NAMALWA (cell line): ENCODE measurements around the gene TELO2.
"Not testable (repeated sequence)": the region's sequence is repeated elsewhere in the genome, so short reads cannot be mapped to it uniquely, and the experiment has no call there.

Source experiments
- DNase-seq: peaks from one replicate; pipeline ENCODE4 v3.0.0-alpha.2; 2015; ENCODE audit warnings: low spot score

The TELO2 gene

DNA sequence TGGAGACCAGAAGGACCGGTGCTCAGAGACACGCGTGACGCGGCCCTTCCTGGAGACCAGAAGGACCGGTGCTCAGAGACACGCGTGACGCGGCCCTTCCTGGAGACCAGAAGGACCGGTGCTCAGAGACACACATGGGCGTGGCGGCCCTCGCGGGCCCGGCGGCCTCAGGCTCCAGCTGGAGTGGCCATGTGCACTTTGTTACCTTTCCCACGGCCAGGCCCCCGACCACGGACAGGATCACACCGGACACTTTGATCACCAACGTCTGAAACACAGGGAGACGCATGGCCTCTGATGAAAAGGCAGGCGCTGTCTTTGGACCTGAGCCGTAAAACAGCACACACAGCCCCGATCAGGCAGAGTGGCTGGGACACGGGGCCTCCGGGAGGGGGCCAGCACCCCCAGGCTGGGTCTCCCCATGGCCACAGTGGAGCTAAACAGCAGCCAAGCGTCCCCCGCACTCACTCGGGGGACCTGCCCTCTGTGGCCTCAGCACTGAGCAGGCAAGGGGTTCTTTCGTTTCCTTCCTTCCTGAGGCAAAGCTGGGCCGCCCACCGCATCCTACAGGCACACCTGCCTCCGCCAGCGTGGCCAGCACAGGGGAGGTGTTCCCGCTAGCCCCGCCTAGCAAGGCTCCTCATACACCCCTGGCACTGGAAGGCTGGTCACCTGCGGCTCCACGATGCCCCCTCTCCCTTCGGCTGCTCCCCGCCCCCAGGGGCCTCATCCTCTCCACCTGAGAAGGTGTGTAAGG is 35.5 kb upstream of the TELO2 start:
- DNase-seq, result no peak

DNA sequence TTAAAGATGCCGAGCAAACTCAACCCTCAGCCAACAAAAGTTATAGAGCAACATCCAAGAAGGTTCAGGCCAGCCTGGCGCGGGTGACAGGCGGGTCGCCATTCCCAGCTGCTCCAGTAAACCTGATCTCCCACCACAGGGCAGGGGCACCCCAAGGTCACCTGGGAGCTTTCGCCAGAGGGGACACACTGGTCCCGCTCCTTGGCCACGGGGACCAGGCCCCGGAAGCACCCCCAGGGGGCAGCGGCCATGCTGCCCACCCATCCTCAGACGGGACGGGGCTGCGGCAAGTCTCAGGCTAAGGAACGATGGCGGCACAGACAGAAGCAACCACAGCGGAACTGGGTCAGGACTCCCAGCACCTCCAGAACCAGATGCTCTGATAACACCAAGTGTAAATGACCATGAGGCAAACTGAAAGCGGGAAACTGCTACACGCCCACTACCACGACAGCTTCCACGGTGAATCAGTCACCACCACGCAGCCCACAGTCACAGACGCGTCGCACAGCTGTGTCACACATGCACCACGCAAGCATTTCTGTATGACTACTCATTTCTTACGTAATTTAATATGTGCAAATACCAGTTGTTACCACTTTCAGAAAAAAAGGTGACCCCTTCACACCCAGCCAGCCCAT is 34.7 kb upstream of the TELO2 start:
- no peak for DNase-seq

DNA sequence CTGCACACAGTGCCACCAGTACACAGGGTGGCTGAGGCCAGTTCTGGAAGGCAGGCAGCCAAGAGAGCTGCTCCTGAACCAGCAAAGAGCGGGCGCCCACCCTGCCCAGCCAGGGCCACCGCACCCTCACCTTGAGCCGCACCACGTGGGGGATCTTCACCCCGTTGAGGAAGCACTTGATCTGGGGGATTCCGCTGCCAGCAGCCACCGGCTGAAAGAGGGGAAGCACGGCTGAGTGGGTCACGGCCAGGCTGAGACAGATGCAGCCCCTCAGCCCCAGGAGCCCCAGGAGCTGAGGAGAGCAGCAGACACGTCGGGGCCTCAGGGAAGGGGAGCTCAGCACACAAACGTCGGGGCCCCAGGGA is 34.2 kb upstream of the TELO2 start:
- peak; percentile 82 for DNase-seq

DNA sequence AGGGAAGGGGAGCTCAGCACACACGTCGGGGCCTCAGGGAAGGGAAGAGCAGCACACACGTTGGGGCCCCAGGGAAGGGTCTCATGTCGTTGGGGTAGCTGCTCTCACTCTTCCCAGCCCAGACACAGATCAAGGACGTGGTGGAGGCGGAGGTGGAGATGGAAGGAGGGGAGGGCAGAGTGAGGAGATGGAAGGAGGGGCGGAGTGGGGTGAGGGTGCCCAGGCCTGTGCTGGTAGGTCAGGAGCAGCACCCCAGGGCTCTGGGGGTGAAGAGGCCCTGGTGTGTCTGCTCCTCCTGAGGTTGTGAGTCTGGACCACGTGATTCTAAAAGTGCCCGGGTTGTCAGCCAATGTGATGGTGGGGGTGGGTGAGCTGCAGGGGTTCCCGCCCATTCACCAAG is 33.2 kb upstream of the TELO2 start:
- no peak for DNase-seq

DNA sequence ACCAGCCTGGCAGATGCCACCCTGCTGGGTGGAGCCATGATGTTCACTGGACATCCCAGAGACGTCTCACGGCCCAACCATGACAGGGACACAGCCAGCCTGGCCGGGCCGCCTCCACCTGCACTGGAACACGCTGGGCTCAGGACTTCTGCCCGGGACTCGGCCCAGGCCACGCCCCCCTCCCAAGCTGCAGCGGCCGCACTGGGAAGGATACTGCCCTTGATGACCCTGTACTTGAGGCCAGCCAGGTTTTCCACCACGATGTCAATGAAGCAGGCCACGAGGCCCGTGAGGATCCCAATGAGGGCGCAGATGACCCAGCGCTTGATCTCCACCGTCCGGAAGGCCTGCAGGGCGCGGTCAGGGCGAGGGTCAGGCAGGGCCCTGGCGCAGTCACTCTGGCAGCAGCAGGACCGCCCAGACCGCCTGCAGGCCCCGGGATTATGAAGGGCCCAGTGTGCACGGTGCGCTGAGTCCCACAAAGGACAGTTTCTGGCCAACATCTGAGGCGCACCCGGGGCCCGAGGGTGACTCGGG is 32.5 kb upstream of the TELO2 start:
- DNase-seq, result no peak

DNA sequence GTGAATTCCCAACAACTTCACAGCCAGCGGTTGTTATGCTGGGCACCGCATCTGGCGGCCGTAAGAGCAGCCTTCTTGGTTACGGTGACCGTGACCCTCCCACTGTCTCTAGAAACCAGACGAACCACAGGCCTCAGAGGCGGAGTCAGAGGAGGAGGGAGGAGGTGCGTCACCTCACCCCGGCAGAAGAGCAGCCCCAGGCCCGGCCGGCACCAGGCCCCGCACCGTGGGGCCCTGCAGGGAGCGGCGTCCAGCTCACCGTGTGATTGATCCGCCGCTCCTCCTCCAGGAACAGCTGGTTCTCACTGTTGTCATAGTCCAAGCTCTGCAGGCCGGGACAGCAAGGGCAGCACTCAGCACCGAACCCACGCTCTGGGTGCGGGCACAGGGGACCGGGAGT is 32.0 kb upstream of the TELO2 start:
- no peak for DNase-seq

DNA sequence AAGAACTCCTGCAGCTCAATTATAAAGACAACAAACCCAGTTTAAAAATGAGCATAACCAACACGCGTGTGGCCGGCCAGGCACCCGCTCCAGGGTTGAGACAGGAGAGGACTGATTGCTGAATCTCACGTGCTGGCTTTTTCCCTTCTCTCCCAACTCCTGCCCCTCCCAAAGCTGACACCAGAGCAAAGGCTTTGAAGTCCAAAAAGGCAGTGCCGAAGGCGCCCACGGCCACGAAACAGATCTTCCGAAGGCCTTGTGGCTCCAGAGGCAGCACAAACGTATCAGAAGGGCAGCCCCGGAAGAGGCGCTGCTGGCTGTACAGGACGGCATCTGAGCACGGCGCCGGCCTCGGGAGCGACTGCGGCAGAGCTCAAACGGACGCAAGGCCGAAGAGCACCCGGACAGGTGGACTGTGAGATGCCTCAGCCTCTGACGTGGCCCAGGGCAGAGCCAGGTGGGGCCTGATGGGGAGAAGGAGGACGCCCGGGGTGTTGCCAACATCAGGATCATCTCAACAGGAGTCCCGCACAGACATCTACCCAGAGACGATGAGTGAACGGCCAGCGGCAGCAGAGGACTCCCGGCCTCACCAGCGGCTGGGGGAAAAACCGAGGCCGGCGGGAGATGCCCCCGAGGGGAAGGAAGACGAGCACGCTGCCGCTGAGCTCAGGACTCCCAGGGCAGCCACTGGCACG is 28.8 kb upstream of the TELO2 start:
- no peak for DNase-seq

DNA sequence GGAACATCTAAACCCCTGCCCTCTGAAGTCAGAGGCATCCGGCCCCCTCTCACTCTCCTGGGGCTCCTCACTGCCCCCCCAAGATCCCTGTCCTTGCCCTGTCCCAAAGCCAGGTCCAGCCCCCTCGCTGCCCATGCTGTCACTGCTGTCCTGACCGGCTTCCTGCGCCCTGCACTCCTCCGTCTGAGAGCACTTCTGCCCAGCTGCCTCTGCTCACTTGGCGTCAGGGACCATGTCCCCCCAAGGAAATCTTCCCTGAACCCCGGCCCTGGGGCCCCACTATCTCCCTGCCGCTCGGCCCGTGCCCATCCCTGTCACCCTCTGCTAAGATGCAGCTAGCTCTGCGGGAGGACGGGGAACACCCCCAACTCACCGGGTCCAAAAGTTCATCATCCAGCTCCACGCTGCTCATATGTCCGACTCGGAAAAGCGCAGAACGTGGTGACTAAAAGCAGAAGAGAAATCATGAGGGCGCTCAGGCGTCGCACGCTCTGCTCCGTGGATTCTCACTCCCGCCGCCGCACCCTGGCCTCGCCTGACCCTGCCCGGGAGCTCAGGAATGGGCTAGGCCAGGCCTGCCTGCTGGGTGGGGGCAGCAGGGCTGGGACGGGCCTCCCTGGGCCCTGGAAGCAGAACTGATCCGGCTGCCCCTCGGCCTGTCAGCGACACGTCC is 28.1 kb upstream of the TELO2 start:
- no peak for DNase-seq

DNA sequence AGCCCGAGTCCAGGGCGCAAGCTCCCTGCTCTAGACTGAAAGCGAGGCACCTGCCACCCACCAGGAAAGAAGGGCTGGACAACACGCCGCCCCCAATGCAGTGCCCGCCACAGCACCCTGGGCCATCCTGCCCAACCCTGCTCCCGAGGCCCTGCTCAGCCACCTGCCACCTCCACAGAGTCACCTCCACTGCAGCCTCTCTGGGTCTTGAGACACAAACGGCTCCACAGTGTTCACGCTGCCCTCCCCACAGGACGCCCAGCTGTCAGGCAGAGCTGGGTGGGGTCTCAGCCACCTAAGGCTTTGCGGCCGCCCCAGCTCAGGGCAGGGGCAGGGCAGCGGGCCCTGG is 27.6 kb upstream of the TELO2 start:
- no peak for DNase-seq

DNA sequence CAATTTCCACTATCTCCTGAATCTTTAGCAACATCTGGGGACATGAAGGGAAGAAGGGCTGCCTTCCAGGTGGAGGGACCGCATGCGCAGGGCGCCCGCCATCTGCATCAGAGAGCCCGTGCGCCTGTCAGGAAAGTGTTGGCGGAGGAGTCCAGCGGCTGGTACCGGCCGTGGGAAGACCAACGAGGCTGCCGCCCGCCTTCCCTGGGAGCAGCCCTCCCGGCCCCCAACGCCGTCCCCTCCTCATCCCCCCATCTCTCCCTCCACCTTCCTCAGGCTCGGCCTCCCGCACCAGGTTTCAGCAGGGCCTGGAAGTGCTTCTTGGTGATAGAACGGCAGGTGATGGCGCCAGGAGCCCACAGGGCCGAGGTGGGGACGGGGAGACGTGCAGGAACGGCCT is 27.1 kb upstream of the TELO2 start:
- no peak for DNase-seq

DNA sequence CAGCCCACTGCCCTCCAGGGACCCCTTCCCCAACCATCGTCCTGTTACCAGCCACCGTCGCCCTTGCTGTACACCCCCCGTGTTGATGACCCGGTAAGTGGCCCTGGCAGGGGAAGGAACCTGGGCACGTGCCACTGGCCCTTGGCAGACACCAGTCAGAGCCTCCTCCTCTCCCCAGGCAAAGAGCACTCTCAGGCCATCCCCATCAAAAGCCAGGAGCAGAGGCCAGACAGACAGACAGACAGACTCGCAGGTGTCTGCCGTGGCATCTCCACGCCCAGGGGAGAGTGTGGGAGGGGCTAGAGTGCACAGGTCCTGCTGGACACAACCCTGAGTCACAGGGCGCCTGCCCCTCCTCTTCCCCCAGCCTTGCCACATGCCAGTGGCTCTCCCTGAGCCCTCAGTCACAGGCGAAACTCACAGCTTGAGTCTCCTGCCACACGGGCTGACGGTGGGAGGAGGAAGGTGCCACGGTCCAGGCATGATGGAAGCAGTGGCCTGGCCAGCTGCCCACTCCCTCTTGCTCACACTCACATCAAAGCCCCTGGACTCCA is 26.1 kb upstream of the TELO2 start:
- no peak for DNase-seq

DNA sequence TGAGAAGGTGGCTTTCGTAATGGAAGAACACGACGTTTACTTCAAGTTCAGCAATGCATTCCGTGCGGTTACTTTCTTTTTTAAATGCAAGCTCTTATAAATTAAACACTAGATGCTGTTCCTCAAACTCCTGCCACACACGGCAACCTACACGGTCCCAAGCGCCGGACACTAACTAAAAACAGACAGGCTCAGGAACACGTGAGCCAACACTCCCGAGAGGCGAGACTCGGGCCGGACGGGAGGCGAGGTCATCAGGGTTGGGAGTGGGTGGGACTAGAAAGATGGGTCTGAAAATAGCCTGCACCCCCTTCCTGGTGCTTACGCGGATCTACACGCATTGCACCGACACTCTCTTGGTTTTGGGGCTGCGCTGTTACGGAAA is 24.7 kb upstream of the TELO2 start:
- DNase-seq, result no peak

DNA sequence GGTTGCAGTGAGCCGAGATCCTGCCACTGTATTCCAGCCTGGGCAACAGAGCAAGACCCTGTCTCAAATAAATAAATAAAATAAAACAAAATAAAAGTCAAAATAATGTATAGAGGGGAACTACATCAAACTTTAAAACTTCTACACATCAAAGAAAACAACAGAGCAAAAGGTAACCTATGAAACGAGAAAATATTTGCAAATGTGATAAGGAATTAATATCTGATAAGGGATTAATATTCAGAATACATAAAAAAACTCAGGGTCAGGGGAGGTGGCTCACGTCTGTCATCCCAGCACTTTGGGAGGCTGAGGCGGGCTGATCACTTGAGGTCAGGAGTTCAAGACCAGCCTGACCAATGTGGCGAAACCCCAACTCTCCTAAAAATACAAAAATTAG is 24.0 kb upstream of the TELO2 start:
- not testable (repeated sequence) for DNase-seq

DNA sequence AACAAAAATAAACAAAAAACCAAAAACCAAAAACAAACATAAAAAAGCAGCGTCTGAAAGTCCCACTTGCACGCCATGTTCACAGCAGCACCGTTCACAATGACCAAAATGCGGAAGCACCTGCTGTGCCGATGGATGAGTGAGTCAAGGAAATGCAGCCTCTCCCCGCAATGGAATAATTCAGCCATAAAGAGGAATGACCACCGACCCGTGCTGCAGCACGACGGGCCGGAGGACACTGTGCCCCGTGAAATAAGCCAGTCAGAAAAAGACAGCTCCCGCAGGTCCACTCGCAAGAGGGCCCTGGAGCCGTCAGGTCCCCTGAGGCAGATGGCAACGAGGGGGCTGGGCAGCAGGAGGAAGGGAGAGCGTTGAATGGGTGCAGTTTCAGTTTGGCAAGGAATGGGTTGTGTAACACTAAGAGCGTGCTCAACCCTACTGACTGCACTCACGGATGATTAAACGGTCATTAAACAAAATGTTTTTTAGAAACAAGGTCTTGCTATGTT is 23.4 kb upstream of the TELO2 start:
- peak; percentile 69 for DNase-seq

DNA sequence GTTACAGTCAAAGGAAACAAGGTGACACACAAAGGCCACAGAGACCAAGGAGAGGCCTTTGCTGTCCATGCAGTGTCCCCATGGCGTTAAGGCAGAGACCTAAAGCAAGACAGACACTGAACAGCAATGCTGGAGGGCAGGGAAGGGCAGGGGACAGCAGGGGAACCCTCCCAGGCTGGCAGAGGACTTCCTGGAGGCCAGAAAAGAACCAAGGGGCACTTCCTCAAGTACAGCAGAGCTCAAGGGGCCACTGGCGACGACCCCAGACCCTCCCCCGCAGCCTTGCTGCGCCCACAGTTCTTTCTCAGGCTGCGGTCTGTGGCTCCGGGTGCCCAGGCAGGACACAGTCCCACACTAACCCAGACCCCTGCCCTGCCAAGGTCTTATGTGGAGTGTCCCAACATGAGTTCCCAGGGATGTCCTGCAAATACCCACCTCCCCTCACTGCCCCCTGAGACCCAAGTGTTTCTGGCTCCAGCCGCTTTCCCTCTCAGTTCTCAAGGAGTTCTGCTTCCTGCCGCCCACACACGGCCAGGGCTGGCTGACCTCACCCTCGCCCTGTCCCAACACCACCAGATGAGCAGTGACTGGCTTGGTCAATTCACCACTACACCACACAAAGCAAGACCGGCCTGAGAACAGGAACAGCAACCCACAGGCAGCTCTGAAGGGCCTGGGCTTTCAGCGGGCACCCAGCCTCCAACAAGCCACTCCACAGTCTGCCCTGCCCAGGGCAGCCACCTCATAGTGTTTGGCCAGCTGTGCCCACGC is 22.5 kb upstream of the TELO2 start:
- no peak for DNase-seq

DNA sequence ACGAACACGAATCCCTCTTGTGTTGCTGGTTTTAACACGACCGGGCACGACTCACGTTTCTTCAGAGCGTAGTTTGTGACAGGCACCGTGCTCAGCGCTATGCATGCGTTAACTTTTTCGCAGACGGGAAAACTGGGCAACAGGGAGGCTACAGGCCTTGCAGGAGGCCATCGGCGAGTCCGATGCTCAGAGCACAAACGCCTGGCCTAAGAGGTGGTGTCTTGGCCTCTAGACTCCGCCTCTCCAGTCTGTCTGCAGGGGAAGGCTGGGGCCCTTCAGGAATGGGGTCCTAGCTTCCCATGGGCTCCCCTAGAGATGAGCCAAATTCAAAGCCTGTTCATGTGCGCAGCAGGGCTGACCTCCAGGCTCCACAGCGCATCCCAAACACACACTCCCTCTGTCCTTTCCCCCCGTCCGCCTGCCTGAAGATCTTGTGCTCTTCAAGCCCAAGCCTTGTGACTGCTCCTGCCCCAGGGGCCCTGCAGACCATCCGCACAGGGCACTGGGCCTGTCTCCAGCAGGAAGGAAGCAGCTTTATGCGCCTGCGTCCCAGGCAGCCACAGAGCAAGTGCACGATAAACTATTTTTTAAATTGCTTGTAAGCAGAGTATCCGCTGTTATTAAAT is 21.5 kb upstream of the TELO2 start:
- DNase-seq, result no peak

DNA sequence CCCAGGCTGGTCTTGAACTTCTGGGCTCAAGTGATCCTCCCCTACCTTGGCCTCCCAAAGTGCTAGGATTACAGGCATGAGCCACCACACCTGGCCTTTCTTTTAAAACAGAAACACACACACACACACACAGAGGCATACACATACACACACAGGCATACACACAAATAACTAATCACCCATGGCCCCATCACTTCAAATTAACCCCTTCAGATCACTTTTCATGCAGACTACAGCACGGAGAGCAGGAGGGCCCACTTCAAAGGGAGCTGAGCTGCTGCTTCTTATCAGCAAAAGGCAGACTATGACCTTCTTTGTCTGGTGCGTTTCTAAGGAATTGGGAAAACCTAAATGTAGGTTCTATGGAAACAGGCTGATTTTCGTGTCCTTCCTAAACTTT is 20.2 kb upstream of the TELO2 start:
- DNase-seq, result peak; percentile 16

DNA sequence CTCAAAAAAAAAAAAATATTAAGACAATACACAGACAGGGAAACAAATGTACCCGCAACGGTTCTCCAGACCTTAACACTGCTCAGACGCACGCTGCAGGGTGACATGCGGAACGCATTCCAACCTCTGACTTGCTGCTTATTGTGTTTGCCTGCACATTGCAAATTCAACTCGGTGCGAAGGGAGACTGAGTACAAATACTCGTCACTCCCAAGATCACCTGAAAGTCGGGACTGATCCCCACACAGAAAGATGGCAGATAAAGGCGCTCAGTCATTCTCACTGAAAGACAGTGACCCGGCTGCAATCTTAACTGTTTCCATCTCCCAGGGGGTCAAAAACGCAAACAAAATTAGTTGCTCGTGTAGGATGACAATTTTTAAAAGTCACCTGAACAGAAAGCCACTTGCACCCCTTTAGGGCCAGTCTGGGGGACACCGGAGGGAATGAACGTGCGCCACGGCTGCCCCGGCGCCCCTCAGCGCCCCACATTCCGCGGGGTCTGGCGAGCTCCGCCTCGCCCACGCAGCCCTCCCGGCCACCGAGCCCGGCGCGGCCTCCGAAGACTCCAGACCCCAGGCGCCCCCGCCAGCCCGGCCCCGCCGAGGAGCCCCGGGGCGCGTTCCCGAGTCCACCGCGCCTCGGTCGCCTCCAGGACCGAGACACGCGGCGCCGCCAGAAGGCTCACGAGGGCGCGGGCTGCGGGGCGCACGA is 18.9 kb upstream of the TELO2 start:
- DNase-seq, result peak; percentile 23

DNA sequence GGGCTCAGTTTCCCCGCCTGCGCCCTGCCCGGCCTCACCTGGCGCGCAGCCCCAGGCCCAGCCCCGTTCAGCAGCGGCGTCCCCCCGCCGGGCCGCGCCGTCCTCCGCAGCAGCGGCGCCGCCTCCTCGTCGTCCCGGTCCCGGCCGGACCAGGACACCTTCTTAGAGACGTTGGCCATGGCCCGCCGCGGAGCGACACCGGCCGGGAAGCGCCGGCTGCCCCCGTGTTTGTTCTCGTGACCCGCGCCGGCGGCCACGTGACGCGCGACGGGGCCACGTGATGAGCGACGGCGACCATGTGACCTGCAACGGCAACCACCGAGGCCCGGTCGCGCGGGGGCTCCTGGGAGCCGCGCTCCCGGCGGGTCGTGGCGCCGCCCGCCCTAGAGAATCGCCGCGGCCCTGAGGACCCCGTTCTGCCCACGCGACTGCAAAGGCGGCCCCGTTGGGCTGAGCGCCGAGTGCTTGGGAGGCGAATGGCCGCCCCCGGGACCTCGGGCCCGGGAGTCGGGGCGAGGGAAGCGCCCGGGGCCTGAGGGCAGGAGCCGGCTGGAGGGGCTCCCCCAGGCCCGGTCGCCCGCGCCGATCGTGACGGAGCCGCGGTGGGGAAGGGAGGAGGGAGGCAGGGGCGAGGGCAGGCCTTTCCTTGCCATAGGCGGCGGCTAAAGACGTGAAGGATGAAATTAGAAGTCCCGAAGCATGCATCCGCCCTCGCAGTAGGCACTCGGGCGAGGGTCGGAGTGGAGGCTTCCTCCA is 18.2 kb upstream of the TELO2 start, which contains the start of gene CLCN7:
CLCN7 (minus strand) TSS at position 233 of the 756 bp plus-strand sequence; CDS start at position 179, 54 bp downstream.
- peak; percentile 87 for DNase-seq
